ENCODE measurements around the gene E2F7. TPM values are rescaled to one million over a fixed set of nuclear protein-coding genes. Genes with fewer than 3 reads are reported as not detected.

The E2F7 gene
- total RNA-seq, 1 donor from 2014 or later = 26.2 TPM

DNA sequence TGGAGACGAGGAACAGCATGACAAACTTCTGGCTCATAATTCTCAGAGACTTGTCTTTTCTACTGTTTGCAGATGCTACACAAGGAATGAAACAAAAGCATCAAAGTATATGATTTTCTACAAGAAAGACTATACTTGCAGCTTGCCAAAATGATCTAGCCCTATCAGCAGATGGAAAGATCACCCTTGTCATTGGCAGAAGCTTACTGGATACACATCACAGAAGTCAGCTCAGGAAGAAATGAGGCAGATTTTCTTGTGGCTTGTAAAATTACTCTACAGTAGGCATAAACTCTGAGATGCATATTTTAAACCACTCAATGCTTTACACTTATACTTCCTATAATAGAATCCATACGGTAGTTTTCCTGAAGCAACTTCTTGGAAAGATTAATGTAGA, 20.6 kb downstream of the E2F7 start:
- TF ChIP-seq EZH2 (IDR thresholded peaks at IDR 0.05; ENCODE audit: insufficient read depth, low read length) = no peak
- TF ChIP-seq, protein P1, sequence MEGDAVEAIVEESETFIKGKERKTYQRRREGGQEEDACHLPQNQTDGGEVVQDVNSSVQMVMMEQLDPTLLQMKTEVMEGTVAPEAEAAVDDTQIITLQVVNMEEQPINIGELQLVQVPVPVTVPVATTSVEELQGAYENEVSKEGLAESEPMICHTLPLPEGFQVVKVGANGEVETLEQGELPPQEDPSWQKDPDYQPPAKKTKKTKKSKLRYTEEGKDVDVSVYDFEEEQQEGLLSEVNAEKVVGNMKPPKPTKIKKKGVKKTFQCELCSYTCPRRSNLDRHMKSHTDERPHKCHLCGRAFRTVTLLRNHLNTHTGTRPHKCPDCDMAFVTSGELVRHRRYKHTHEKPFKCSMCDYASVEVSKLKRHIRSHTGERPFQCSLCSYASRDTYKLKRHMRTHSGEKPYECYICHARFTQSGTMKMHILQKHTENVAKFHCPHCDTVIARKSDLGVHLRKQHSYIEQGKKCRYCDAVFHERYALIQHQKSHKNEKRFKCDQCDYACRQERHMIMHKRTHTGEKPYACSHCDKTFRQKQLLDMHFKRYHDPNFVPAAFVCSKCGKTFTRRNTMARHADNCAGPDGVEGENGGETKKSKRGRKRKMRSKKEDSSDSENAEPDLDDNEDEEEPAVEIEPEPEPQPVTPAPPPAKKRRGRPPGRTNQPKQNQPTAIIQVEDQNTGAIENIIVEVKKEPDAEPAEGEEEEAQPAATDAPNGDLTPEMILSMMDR (IDR thresholded peaks at IDR 0.05; ENCODE audit: insufficient read depth, low read depth, low read length) = no peak
- Mint-ChIP-seq H3K27me3 (ENCODE audit: low read depth, unreplicated experiment) (no peaks in the 10 kb centered on the region), H3K36me3 (ENCODE audit: low read depth, unreplicated experiment) (peaks cover 33% of the 10 kb centered on the region), H3K27ac (ENCODE audit: unreplicated experiment) (no peak overlapping the region), H3K4me1 (ENCODE audit: low read depth, unreplicated experiment) (no peaks in the 10 kb centered on the region), H3K9me3 (ENCODE audit: unreplicated experiment) (no peaks in the 10 kb centered on the region), H3K4me3 (ENCODE audit: unreplicated experiment) (no peak overlapping the region)
- Histone ChIP-seq H3K9ac (ENCODE audit: low read length) (no peak overlapping the region), H2AFZ (ENCODE audit: low read depth, low read length) (no peak overlapping the region), H3K4me1 (ENCODE audit: insufficient read depth, low read length) (no peaks in the 10 kb centered on the region), H3K79me2 (ENCODE audit: insufficient read depth, low read length) (peaks cover 48% of the 10 kb centered on the region), H3K4me2 (ENCODE audit: low read length) (no peak overlapping the region), H3K4me3 (ENCODE audit: insufficient read depth, low read depth, low read length) (no peak overlapping the region), H4K20me1 (ENCODE audit: insufficient read depth, low read length) (peaks cover 20% of the 10 kb centered on the region), H3K9me3 (ENCODE audit: insufficient read depth, low read depth, low read length) (no peaks in the 10 kb centered on the region), H3K27ac (ENCODE audit: low read depth, low read length) (no peak overlapping the region), H3K36me3 (ENCODE audit: insufficient read depth, low read length) (peaks cover 90% of the 10 kb centered on the region), H3K27me3 (ENCODE audit: insufficient read depth, low read length) (no peaks in the 10 kb centered on the region)
- no peak for FAIRE-seq
- no peak for DNase-seq (ENCODE audit: low read depth)

- TF ChIP-seq EZH2 (IDR thresholded peaks at IDR 0.05; ENCODE audit: insufficient read depth, low read length) = no peak
- TF ChIP-seq, protein P1 (IDR thresholded peaks at IDR 0.05; ENCODE audit: insufficient read depth, low read depth, low read length) = no peak
Observed at GRCh38 chr12:77042833-77043232, 22.5 kb downstream of the E2F7 start.

DNA sequence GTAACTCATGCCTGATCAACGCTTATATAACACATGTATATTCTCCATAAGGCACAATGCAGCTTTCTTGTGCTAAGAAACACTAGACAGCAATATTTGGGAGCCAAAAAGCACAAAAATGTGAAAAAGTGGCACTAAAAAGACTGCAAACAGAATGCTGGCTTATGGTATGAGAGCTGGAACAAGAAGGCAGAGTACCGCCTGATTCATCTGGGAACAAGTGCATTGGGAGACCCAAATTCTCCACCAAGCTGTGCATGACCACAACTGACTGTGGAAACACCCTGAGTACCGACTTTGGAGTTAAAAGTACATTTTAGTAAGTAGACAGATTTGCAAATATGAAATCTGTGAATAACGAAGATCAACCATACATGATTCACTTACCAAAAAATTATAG, 25.1 kb downstream of the E2F7 start:
- no peak for DNase-seq (ENCODE audit: low read depth)
- peaks cover 61% of the 10 kb centered on the region for H3K79me2 ChIP-seq (ENCODE audit: insufficient read depth, low read length)

More at GRCh38 chr12:77042833-77043232, 22.5 kb downstream of the E2F7 start:
- H2AFZ ChIP-seq (ENCODE audit: low read depth, low read length) = no peak overlapping the region
- H3K36me3 ChIP-seq (ENCODE audit: insufficient read depth, low read length) = peaks cover 87% of the 10 kb centered on the region
- no peaks in the 10 kb centered on the region for H3K4me1 ChIP-seq (ENCODE audit: insufficient read depth, low read length)
- Mint-ChIP-seq H3K4me1 (ENCODE audit: low read depth, unreplicated experiment) (no peaks in the 10 kb centered on the region), H3K9me3 (ENCODE audit: unreplicated experiment) (peaks cover 8% of the 10 kb centered on the region), H3K27me3 (ENCODE audit: low read depth, unreplicated experiment) (no peaks in the 10 kb centered on the region), H3K4me3 (ENCODE audit: unreplicated experiment) (no peak overlapping the region), H3K27ac (ENCODE audit: unreplicated experiment) (no peak overlapping the region), H3K36me3 (ENCODE audit: low read depth, unreplicated experiment) (peaks cover 32% of the 10 kb centered on the region)
- H3K4me2 ChIP-seq (ENCODE audit: low read length) = no peak overlapping the region
- H3K9me3 ChIP-seq (ENCODE audit: insufficient read depth, low read depth, low read length) = no peaks in the 10 kb centered on the region
- H3K79me2 ChIP-seq (ENCODE audit: insufficient read depth, low read length) = peaks cover 50% of the 10 kb centered on the region
- no peaks in the 10 kb centered on the region for H3K27me3 ChIP-seq (ENCODE audit: insufficient read depth, low read length)
- H3K9ac ChIP-seq (ENCODE audit: low read length) = no peak overlapping the region
- peaks cover 11% of the 10 kb centered on the region for H4K20me1 ChIP-seq (ENCODE audit: insufficient read depth, low read length)
- DNase-seq (ENCODE audit: low read depth) = no peak
- no peak overlapping the region for H3K27ac ChIP-seq (ENCODE audit: low read depth, low read length)
- FAIRE-seq = no peak
- no peak overlapping the region for H3K4me3 ChIP-seq (ENCODE audit: insufficient read depth, low read depth, low read length)

More for the DNA sequence above, 25.1 kb downstream of the E2F7 start:
- H3K4me1 Mint-ChIP-seq (ENCODE audit: low read depth, unreplicated experiment) = no peaks in the 10 kb centered on the region
- H3K4me3 ChIP-seq (ENCODE audit: insufficient read depth, low read depth, low read length) = no peak overlapping the region
- FAIRE-seq = no peak
- H3K4me3 Mint-ChIP-seq (ENCODE audit: unreplicated experiment) = no peak overlapping the region
- H3K9me3 Mint-ChIP-seq (ENCODE audit: unreplicated experiment) = peaks cover 8% of the 10 kb centered on the region
- H3K27me3 ChIP-seq (ENCODE audit: insufficient read depth, low read length) = no peaks in the 10 kb centered on the region
- no peaks in the 10 kb centered on the region for H3K4me1 ChIP-seq (ENCODE audit: insufficient read depth, low read length)
- TF ChIP-seq EZH2 (IDR thresholded peaks at IDR 0.05; ENCODE audit: insufficient read depth, low read length) = no peak
- TF ChIP-seq, protein P1 (IDR thresholded peaks at IDR 0.05; ENCODE audit: insufficient read depth, low read depth, low read length) = no peak
- peaks cover 25% of the 10 kb centered on the region for H3K36me3 Mint-ChIP-seq (ENCODE audit: low read depth, unreplicated experiment)
- no peak overlapping the region for H3K27ac ChIP-seq (ENCODE audit: low read depth, low read length)
- H3K9me3 ChIP-seq (ENCODE audit: insufficient read depth, low read depth, low read length) = no peaks in the 10 kb centered on the region
- H3K27ac Mint-ChIP-seq (ENCODE audit: unreplicated experiment) = no peak overlapping the region
- no peak overlapping the region for H3K4me2 ChIP-seq (ENCODE audit: low read length)
- no peaks in the 10 kb centered on the region for H3K27me3 Mint-ChIP-seq (ENCODE audit: low read depth, unreplicated experiment)
- no peak overlapping the region for H3K9ac ChIP-seq (ENCODE audit: low read length)
- H4K20me1 ChIP-seq (ENCODE audit: insufficient read depth, low read length) = peaks cover 7% of the 10 kb centered on the region
- peaks cover 65% of the 10 kb centered on the region for H3K36me3 ChIP-seq (ENCODE audit: insufficient read depth, low read length)
- H2AFZ ChIP-seq (ENCODE audit: low read depth, low read length) = no peak overlapping the region
